Stimulated activated CD8-positive, alpha-beta memory T cell treated with anti-CD3 and anti-CD28 coated beads, Interleukin-2, amount 100 ng/mL, for 1 hour (primary cell): ENCODE data around the gene OTOS.

ENCODE experiments used
- DNase-seq, 2 donors: peaks; one replicate each; pipeline ENCODE4 v3.0.0-alpha.2; 2020; ENCODE audit warnings: low read depth in 2 of 2

Gene OTOS

DNA sequence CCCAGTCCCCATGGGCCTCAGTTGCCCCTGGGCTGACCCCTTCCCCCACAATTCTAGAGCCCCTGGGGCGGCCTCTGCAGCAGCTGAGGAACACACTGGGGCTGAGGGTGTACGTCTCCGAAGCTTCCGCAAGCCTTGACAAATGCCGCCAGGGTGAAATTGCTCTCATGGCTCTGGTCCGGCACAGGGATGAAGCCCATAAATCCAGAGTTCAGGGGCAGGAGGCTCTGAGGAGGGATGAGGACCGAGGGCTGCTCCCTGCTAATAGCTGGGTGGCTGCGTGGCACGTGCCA, 27.1 kb upstream of the OTOS start:
- no peak for DNase-seq

DNA sequence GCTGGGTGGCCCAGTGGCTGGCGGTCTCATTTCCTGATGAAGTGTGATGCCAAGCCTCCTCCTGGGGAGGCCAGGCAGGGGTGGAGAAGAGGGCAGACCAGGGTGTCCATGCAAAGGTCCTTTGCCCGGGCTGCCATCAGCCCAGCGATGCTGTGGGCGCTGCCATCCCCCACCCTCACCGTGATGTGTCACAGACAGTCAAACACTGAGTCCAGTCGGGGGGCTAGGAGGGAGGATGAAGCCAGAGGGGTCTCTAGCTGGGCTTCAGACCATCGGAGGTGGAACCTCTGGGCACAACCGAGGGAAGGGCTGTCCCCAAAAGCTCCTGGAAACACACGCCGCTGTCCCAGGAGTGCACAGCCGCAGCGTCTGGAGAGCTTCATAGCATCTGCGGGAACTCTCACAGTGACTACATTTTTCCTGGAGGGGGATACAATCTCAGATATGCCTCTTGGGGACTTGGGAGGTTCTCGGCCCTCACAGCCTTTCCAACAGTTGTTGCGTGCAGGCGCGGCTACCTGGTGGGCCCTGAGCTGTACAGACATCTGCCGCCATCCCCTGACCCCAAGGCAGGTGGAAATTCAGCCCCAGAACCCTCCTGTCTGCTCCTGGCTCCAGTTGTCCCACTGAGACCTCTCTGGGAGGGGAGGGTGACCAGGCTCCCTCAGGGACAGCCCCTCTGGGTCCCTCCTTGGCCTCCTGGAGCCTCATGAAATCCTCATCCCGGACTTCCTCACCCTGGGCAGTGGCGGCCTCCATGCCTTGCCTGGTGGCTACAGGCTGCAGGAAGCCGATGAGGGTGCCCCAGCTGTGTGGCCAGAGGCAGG, 26.5 kb upstream of the OTOS start:
- DNase-seq: no peak

DNA sequence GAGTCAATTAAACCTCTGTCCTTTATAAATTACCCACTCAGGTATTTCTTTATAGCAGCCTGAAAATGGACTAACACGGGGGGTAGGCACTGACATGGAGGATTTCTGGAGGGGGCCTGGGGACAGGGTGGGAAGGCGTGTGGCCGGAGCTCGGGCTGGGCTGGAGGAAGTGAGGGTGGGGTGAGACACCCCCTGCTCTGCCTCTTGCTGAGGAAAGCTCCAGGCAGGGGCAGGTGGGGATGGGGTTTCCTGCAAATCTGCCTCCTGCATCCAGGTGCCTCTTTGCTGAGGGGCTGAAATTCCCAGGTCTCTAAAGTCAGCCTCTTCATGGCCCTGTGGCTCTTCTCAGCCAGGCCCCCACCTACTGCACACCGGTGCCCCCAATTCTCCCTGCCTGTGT, 25.7 kb upstream of the OTOS start:
- DNase-seq: no peak

DNA sequence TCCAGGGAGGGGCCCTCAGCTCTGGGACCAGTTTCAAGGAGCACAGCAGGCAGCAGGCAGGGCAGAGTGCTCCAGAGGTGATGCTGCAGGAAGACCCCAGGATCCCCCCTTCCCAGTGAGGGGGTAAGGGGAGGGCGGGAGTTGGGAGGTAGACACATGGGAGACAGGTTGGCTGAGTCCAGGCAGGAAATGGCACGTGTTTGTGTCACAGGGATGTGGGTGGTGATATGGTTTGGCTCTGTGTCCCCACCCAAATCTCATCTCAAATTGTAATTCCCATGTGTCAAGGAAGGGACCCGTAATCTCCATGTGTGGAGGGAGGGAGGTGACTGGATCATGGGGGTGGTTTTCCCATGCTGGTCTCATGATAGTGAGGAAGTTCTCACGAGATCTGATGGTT, 25.2 kb upstream of the OTOS start:
- DNase-seq: no peak

DNA sequence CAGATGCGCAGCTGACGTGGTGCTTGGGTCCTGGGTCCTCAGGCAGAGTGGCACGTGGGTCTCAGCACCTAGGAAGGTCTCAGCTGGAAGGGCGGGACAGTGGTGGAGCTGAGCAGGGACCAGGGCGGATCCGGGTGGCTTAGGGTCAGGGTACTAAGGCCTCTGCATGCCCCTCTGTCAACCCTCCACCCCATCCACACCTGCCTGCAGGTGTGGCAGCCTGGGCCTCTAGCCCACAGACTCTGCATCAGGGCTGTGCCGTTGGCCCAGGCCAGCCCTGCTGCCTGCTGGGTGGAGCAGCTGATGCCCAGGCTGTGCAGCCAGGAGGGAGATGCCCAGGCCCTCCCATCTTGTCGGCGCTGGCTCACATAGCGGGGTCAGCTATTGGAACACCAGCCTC, 24.6 kb upstream of the OTOS start:
- DNase-seq: no peak

DNA sequence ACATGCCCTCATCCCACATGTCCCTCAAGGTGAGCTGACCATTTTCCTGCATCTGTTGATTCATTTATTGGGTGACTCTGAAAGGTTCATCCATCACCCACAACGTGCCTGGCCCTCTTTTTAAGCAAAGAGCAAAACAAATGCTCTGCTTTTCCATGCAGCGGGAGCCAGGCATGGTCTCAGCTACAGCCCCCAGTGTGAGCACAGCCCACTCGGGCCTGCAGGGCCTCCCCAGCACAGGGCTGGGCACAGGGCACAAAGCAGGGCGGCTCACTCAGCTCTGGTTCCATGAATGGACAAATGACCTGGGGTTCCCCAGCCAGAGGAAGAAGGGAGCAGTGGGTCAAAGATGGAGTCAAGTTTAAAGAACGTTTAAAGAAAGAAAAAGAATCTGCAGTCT, 24.1 kb upstream of the OTOS start:
- DNase-seq: no peak

DNA sequence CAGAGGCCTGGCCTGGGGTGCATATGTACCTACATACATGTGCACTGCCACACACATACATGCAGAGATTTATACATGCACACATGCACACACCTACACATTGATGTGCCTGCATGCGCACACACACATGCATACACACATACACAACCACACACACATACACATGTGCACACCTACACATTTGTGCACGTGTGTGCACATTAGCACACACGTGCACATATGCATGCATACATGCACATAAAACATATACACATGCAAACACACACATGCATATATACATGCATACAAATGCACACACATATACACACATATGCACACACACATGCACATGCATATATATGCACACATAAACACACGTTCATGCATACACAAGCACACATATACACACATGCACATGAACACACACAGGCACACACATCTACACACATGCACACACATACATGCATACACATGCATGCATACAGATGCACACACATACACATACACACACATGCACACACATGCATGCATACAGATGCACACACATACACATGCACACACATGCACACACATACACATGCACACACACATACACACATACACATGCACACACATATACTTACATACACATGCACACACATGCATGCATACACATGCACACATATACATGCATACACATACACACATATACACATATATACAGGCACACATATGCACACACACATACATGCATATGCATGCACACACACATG, 23.6 kb upstream of the OTOS start:
- DNase-seq: no peak

DNA sequence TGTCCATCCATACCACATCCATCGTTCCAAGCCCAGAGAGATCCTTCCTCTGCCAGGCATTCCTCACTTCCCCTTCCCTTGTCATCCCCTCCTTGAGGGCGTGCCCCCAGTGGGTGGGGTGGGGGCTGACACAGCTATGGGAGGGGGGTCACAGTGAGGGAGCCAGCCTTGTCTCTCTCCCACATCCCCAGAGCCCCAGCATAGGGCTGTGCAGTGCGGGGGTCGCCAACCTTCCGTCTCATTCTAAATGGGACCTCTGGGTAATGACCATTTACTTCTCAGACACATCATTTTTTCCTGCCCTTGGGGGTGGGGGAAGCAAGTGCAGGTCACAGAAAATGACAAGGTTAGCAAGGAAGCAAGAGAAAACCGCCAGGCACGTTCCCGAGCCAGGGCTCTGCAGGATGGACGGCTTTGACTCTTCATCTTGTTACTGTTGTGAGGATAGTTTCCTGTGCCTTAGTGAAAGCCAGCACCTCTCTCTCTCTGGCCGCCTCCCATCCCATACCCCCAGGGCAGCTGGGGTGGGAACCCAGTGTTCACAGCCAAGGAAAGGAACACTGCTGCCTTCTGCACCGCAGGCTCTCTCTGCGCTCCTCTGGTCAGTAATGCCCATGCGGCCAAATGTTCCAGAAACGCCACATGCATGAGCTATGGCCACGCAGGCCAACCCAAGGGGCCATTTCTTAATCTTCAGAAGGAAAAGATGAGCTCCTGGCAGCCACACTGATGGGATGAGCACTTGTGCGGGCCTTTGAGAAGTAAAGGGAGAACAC, 22.7 kb upstream of the OTOS start:
- no peak for DNase-seq

DNA sequence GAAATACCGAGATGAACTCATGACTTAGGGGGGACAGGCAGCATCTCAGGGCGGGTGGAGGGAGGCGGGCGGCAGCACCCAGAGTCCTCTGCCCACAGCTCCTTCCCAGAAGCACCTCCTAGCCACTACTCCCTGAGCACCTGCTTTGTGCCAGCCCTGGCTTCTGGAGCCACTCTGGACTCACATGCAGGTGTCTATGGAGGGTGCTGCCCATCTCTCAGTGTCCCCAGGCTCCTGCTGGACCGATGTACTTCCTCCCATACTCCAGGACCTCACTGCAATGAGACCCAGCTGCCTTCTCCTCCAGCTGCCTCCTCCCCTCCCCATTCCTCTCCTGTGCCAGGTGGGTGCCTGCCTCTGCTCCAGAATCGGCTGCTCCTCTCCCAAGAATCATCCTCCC, 22.1 kb upstream of the OTOS start:
- DNase-seq: no peak

DNA sequence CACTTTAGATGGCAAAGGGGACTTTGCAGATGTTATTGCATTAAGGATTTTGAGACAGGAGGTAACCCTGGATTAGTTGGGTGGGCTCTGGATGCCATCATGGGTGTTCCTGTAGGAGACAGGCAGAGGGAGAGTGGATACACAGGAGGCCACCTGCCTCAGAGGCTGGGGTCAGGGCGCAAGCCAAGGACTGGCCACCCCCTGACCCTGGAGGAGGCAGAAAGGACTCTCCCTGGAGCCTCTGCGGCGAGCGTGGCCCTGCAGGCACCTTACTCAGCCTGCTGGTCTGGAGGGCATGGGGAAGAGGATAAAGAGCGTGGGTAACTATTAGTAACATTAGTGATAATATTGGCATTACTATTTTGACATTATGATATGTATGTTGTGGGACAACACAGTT, 21.6 kb upstream of the OTOS start:
- DNase-seq: no peak

DNA sequence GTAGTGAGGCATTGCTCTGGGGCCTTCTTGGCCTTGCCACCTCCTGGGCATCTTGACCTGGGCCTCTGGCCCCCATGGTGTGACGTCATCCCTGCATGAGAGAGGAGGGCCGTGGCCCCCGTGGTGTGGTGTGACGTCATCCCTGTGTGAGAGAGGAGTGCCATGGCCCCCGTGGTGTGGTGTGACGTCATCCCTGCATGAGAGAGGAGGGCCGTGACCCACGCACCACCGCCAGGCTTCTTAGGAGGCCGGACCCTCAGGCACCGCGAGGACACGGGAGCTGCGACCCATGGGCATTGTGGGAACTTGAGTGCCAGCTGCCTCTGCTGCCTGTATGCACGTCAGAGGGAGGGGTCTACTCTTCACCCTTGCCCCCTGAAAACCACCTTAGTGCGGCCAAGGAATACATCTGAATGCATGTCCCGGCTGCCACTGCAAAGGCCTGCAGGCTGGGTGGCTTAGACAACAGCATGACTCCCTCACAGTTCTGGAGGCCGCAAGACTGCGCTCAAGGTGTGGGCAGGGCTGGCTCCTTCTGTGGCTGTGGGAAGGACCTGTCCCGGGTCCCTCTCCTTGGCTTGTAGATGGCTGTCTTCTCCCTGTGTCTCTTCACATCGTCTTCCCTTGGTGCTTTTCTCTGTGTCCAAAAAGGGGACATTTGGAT, 20.8 kb upstream of the OTOS start:
- no peak for DNase-seq

DNA sequence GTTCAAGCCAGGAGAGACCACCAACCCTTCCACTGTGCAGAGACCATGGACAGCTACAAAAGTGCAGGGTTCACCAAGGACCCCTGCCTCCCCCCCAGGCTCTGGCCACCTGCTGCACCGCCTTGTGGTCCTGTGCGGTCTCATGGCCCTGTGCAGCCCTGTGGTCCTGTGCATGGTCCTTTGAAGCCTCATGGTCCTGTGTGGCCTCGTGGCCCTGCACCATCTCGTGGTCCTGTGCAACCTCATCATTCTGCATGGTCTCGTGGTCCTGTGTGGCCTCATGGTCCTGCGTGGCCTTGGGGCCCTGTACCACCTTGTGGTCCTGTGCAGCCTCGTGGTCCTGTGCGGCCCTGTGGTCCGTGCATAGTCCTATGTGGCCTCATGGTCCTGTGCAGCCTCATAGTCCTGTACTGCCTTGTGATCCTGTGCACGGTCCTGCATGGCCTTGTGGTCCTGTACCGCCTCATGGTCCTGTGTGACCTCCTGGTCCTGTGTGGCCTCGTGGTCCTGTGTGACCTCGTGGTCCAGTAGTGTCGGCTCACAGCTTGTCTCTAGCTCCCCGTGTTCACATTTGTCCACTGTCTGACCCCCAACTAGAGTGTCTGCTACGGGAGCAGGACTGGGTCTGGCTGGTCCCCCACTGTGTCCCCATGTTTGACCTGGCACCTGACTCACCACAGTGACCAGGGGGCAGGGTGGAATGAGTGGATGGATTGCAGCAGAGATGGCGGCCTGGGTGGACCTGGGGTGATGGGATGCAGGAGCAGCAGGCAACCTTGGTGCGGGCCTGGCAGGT, 20.0 kb upstream of the OTOS start:
- DNase-seq: no peak

DNA sequence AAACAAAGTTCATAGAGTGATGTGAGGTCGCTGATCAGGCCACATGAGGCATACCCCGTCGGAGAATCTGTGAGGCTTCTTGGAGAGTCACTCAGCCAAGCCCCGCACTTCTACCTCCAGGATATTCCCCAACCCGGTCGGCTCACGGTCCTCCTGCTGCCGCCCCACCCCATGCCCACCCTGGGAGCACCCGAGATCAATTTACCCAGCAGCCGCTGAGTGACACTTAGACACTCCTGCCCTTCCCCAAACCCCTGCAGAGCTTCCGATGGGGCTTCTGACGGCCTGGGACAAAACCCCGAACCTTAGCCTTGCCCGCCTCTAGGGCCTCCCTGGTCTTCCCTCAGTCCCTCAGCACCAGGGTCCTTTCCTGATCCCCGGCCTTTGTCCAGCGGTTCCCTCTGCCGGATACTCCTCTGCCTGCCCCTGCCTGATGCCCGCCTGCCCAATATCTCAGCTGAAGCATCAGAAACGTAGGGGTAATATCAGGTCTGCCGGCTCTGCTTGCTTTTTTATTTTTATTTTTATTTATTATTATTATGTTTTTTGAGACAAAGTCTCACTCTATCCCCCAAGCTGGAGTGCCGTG, 18.9 kb upstream of the OTOS start:
- DNase-seq: no peak

DNA sequence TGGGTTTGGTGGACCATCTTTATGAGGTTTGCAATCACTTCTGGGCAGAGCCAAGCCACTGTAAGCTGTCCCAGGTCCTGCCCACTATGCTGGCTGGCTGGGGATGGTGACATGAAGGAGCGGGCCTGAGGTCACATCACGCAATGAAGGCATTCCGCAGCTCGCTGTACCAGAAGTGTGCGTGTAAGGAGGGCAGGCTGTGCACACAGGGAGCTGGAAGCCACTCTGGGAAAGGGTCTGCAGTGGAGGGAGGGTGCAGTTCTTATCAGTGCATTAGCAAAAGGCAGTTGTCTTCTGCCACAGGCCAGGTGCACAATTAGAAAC, 16.7 kb upstream of the OTOS start:
- DNase-seq: no peak

DNA sequence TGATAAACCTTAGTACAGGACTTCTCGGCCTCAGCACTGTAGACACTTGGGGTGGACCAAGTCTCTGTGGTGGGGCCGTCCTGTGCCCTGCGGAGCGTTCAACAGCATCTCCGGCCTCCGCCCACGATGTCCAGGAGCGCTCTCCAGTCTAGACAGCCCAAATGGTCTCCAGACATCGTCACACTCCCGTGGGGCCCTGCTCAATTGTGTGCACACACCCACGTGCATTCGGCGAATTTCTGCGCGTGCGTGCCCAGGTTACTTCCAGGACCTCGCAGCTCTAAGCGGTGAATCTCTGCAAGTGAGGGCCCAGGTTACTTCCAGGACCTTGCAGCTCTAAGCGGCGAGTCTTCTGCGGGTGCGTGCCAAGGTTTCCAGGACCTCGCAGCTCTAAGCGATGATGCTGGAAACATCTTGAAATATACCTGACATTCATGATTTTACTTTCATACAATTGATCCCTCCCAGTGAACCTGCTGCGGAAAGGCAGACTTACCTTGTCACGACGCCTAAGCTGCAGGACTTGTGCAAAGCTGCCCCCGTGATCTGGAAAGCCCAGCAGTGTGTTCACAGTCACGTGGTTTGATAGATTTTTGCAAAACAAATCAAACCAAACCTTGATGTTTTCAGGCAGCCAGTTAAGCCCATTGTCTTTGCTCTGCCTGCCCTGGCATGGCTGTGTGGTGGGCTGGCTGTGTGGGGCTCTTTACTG, 16.1 kb upstream of the OTOS start:
- no peak for DNase-seq

DNA sequence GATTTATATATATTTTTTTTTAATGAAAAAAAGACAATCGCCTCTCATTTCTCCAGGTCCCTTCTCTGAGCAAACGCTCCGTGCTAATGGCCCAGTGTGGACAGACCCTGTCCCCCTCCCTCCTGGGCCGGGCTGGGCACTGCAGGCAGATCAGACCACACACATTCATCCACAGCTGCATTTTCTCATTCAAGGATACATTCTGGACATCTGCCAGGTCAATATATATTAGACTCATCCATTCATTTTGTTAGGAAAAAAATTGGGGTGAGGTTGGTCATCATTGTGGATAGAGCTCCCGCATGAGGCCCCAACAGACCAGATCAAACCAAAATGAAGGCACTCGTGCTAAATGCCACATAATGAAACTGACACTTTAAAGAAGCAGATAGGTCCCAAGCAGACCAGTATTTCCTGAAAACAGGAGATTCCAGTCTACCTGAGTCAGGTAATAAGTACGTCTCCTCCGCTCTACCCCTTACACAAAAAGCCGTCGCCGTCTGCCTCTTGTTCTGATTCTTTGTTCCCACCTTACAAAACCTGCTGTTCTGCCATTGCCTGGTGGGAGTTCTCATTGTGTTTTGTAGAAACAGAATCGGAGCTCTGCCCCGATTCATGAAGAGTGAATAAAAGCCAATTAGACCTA, 15.4 kb upstream of the OTOS start:
- DNase-seq: no peak

DNA sequence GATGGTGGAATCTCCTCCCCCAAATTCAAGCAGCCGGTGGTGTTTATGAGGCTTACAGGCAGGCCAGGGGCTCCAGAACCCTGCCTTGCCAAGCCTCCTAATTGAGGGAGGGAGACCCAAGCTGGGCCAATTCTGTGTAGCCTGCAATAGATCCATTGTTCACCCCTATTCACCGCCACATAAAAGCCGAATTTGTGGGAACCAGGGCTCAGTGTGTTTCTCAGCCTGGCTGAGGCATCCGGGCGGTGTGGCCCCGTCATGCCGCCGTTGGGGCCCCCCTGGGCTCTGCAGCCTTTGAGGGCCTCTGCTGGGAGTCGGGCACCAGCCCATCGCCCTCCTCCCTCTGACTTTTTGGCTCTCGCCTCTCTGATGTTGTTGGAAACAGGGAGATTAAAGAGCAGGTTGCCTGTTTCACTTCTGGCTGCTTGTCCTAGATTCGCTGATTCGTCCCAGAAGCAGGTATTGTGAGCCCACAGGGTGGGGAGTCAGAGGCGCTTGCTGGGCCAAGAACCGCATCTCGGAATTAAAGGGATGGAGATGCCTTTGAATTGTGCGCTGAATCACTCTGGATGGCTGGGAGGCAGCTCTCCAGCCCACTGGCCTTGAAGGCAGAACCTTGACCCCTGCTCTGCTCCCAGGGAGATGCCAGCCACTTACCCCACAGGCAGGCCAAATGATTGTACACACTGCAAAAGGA, 14.7 kb upstream of the OTOS start:
- no peak for DNase-seq

DNA sequence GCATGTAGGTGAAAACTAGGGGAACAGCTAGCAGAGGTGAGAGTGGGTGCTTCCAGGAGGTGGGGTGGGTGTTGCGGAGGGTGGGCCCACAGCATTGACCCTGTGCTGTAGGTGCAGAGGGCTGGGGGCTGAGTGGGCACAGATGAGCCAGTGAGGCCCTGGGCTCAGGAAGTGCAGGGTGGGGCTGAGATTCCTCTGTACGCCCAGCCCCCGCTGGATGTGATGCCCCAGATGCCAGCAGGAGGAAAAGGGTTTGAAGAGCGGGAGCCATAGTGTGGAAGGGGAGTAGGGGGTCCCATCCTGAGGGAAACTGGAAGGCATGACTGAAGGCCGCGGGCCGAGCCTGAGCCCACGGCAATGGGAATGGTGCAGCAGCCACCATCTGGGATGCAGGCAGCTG, 14.1 kb upstream of the OTOS start:
- no peak for DNase-seq

DNA sequence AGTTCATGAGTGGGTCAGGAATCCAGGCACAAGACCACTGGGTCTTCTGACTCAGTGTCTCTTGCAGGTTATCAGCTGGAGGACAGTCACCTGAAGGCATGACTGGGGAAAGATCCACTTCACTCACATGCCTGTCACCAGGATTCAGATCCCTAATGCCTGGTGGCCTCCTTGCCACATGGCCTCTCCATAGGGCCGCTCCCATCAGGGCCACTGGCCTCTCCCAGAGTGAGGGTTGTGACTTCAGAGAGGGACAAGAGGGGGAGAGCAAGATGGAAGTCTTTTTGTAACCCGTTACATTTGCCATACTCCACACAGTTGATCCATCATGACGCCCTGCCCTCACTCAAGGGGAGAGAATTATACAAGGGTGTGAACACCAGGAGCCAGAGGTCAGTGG, 13.0 kb upstream of the OTOS start:
- no peak for DNase-seq
